Testis (tissue), 2 donors: ENCODE data around the gene ESPN.

Experiments
- POLR2A ChIP-seq: fragments of 450-650 bp; IDR thresholded peaks from one replicate; pipeline ENCODE4 v1.6.1; 2017; ENCODE audit warnings: antibody characterized with exemption, mild to moderate bottlenecking, moderate library complexity
- TF ChIP-seq, protein P1 (sequence below), 3 experiments: fragments of 450-650 bp in 2 of 3; fragments of 200-600 bp in 1 of 3; sonication (generic) in 1 of 3; IDR thresholded peaks; one replicate each; pipeline ENCODE4 v1.5.1; 2016 to 2019; ENCODE audit warnings: antibody characterized with exemption in 3 of 3, mild to moderate bottlenecking in 2 of 3, moderate library complexity in 1 of 3

DNA sequence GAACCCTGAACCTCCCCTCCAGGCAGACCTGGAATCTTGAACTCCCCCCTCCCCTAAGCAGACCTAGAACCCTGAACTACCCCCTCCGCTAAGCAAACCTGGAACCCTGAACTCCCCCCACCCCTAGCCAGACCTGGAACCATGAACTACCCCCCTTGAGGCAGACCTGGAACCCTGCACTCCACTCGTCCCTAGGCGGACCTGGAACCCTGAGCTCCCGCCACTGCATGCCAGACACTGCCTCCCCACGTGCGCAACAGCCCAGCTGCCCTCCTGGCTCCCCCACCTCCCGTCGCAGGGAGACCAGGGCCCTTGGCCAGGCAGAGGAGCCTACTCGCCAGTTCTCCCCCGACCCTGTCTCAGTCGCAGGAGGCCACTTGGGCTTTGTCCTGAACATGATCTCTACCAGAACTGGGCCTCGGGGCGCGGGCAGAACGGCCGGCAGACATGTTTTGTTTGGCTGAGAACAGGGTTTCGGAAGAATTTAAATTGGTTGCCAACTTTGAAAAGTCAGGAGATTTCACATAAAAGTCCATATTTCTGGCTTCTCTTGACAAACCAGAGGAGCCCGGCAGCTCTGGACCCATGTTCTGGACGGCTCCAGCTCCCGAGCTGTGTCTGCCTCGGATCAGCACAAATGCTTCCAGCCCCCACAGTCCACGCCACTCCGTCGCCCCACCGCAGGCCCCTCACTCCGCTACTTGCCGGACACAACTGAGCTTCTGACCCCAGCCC, 76.1 kb downstream of the ESPN start:
- TF ChIP-seq, protein P1, sequence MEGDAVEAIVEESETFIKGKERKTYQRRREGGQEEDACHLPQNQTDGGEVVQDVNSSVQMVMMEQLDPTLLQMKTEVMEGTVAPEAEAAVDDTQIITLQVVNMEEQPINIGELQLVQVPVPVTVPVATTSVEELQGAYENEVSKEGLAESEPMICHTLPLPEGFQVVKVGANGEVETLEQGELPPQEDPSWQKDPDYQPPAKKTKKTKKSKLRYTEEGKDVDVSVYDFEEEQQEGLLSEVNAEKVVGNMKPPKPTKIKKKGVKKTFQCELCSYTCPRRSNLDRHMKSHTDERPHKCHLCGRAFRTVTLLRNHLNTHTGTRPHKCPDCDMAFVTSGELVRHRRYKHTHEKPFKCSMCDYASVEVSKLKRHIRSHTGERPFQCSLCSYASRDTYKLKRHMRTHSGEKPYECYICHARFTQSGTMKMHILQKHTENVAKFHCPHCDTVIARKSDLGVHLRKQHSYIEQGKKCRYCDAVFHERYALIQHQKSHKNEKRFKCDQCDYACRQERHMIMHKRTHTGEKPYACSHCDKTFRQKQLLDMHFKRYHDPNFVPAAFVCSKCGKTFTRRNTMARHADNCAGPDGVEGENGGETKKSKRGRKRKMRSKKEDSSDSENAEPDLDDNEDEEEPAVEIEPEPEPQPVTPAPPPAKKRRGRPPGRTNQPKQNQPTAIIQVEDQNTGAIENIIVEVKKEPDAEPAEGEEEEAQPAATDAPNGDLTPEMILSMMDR (IDR thresholded peaks at IDR 0.05) = no peak
- no peak for TF ChIP-seq POLR2A
